HCT116 (cell line): ENCODE data around the gene TICRR. TPM values are rescaled to one million over a fixed set of nuclear protein-coding genes. Genes with fewer than 3 reads are reported as not detected.

Source experiments
- ATAC-seq: fragments of 200-7000 bp; cut with Tn5 transposase; 2 replicates; pipeline ENCODE4 v1.9.1; 2020; ENCODE audit warnings: mild to moderate bottlenecking, moderate library complexity
- BruUV-seq: library from RNA; stranded (reverse); fragments of 400-500 nt; replicated peaks from 2 replicates; lab custom pipeline; 2021; lab: Mats Ljungman, UMichigan
- CTCF ChIA-PET: fragments of 300-600 bp; sonication (Branson Sonifier 250); formaldehyde crosslinking; loops from one replicate; lab custom pipeline; 2021; ENCODE audit warnings: antibody characterized with exemption; lab: Charles Lee
- POLR2A ChIA-PET: fragments of 300-600, 350-600 bp; sonication (Branson Sonifier 250); formaldehyde crosslinking; loops from one replicate; lab custom pipeline; 2021; ENCODE audit warnings: antibody characterized with exemption; lab: Charles Lee
- RAD21 ChIA-PET, 2 experiments: fragments of 300-600 bp; sonication (Branson Sonifier 250); formaldehyde crosslinking; loops; one replicate each; lab custom pipeline; 2023; ENCODE audit warnings: low total read pairs in 2 of 2; ENCODE audit not compliant: uncharacterized antibody in 2 of 2, unreplicated experiment in 2 of 2, low non-redundant PET in 1 of 2; lab: Charles Lee
- DNase-seq: peaks from one replicate; pipeline ENCODE4 v3.0.0-alpha.2; 2010; ENCODE audit warnings: low read depth, low spot score
- H2AFZ ChIP-seq: fragments of 200-600 bp; shearing (Covaris generic), sonication (generic); 2 replicates; pipeline ENCODE4 v1.6.1; 2017; ENCODE audit warnings: low read depth, mixed run types, mixed read lengths, antibody characterized with exemption, low read length; ENCODE audit not compliant: poor library complexity, severe bottlenecking
- H3K27ac ChIP-seq: 2 replicates; pipeline ENCODE4 v1.5.1; 2012; ENCODE audit warnings: low read depth, low read length
- H3K27me3 ChIP-seq: fragments of 200-600 bp; sonication (generic); 2 replicates; pipeline ENCODE4 v1.6.1; 2016; ENCODE audit warnings: mixed run types, low read length, mixed read lengths; ENCODE audit not compliant: insufficient read depth
- H3K36me3 ChIP-seq, 2 experiments: fragments of 200-500 bp in 1 of 2; fragments of 200-600 bp in 1 of 2; sonication (Bioruptor generic) in 1 of 2; sonication (generic) in 1 of 2; 2 replicates each; pipeline versions ENCODE4 v1.5.1 to v1.6.1; 2014 to 2016; ENCODE audit warnings: low read length in 2 of 2, inconsistent platforms in 1 of 2, mixed read lengths in 1 of 2, mixed run types in 1 of 2; ENCODE audit not compliant: insufficient read depth in 2 of 2, control insufficient read depth in 1 of 2
- H3K4me1 ChIP-seq, 2 experiments: fragments of 200-600 bp in 1 of 2; sonication (generic) in 1 of 2; 2 replicates each; pipeline versions ENCODE4 v1.5.1 to v1.6.1; 2012 to 2017; ENCODE audit warnings: low read length in 2 of 2, inconsistent platforms in 1 of 2, mild to moderate bottlenecking in 1 of 2, mixed read lengths in 1 of 2, mixed run types in 1 of 2, moderate library complexity in 1 of 2; ENCODE audit not compliant: insufficient read depth in 2 of 2, control insufficient read depth in 1 of 2
- H3K4me2 ChIP-seq: fragments of 200-600 bp; sonication (generic); 2 replicates; pipeline ENCODE4 v1.6.1; 2017; ENCODE audit warnings: mixed run types, low read length, mixed read lengths
- H3K4me3 ChIP-seq, 2 experiments: fragments of 200-600 bp in 1 of 2; sonication (generic) in 1 of 2; replicated peaks in 1 of 2; 2 replicates each; pipeline ENCODE4 v1.5.1; 2011 to 2016; ENCODE audit warnings: low read length in 2 of 2, control low read depth in 1 of 2, low read depth in 1 of 2, mild to moderate bottlenecking in 1 of 2, mixed read lengths in 1 of 2, mixed run types in 1 of 2
- H3K79me2 ChIP-seq: fragments of 200-600 bp; sonication (generic); 2 replicates; pipeline ENCODE4 v1.6.1; 2017; ENCODE audit warnings: mild to moderate bottlenecking, mixed run types, low read length, moderate library complexity, mixed read lengths; ENCODE audit not compliant: insufficient read depth
- H3K9ac ChIP-seq: fragments of 200-600 bp; sonication (generic); 2 replicates; pipeline ENCODE4 v1.6.1; 2016; ENCODE audit warnings: low read length, mixed read lengths
- H3K9me2 ChIP-seq: fragments of 200-600 bp; sonication (generic), shearing (Covaris generic); 2 replicates; pipeline ENCODE4 v1.6.1; 2017; ENCODE audit warnings: mixed run types, mild to moderate bottlenecking, moderate library complexity; ENCODE audit not compliant: insufficient read depth
- H3K9me3 ChIP-seq, 2 experiments: fragments of 200-500 bp in 1 of 2; fragments of 200-600 bp in 1 of 2; sonication (Bioruptor generic) in 1 of 2; sonication (generic) in 1 of 2; 2 replicates each; pipeline ENCODE4 v1.6.1; 2014 to 2017; ENCODE audit warnings: low read length in 2 of 2, mixed read lengths in 2 of 2, inconsistent platforms in 1 of 2, low read depth in 1 of 2, mild to moderate bottlenecking in 1 of 2, mixed run types in 1 of 2, moderate library complexity in 1 of 2; ENCODE audit not compliant: control insufficient read depth in 1 of 2, insufficient read depth in 1 of 2
- H4K20me1 ChIP-seq: fragments of 200-600 bp; sonication (generic), shearing (Covaris generic); 2 replicates; pipeline ENCODE4 v1.6.1; 2017; ENCODE audit warnings: mixed run types, mild to moderate bottlenecking, moderate library complexity; ENCODE audit not compliant: insufficient read depth
- CBX3 ChIP-seq: IDR thresholded peaks from 2 replicates; pipeline ENCODE4 v1.6.1; 2012; ENCODE audit warnings: low read depth
- EZH2phosphoT487 ChIP-seq: fragments of 200-600 bp; IDR thresholded peaks from 2 replicates; pipeline ENCODE4 v1.6.1; 2018; ENCODE audit warnings: antibody characterized with exemption, borderline replicate concordance
- JUND ChIP-seq: IDR thresholded peaks from 2 replicates; pipeline ENCODE4 v1.6.1; 2012
- POLR2AphosphoS5 ChIP-seq: IDR thresholded peaks from 2 replicates; pipeline ENCODE4 v1.6.1; 2011; ENCODE audit warnings: mild to moderate bottlenecking, low read depth, low read length, moderate library complexity
- TCF7L2 ChIP-seq: IDR thresholded peaks from 2 replicates; pipeline ENCODE4 v1.7.0; 2011; ENCODE audit warnings: borderline replicate concordance, inconsistent platforms; ENCODE audit not compliant: insufficient read depth, insufficient read length; ENCODE audit errors: extremely low read depth
- YY1 ChIP-seq: IDR thresholded peaks from 2 replicates; pipeline ENCODE4 v1.6.1; 2011; ENCODE audit warnings: low read length, low read depth, moderate library complexity, mild to moderate bottlenecking; ENCODE audit not compliant: insufficient replicate concordance; ENCODE audit errors: extremely low read depth
- intact Hi-C: fragments of 100-400 bp; cut with micrococcal nuclease; formaldehyde crosslinking; loops from 2 replicates; pipeline ENCODE4 v1.10.0; 2022
- total RNA-seq: library from RNA; stranded (reverse); gene quantifications from one replicate; pipeline ENCODE4 v1.2.1, GENCODE V29; 2021; ENCODE audit not compliant: unreplicated experiment
- TF ChIP-seq, protein P1 (sequence below), 3 experiments: fragments of 200-600 bp in 1 of 3; sonication (generic) in 1 of 3; IDR thresholded peaks in 2 of 3; conservative IDR thresholded peaks in 1 of 3; 2 replicates each; pipeline ENCODE4 v1.5.1; 2012 to 2017; ENCODE audit warnings: low read depth in 2 of 3, low read length in 2 of 3, antibody characterized with exemption in 1 of 3, borderline replicate concordance in 1 of 3, control low read depth in 1 of 3, mild to moderate bottlenecking in 1 of 3, mixed read lengths in 1 of 3, mixed run types in 1 of 3, moderate library complexity in 1 of 3; ENCODE audit not compliant: insufficient read depth in 1 of 3
- TF ChIP-seq, protein P2 (sequence below): IDR thresholded peaks from 2 replicates; pipeline ENCODE4 v1.6.1; 2012

TICRR gene
- total RNA-seq, 1 experiment from 2014 or later, result 24.8 TPM

DNA sequence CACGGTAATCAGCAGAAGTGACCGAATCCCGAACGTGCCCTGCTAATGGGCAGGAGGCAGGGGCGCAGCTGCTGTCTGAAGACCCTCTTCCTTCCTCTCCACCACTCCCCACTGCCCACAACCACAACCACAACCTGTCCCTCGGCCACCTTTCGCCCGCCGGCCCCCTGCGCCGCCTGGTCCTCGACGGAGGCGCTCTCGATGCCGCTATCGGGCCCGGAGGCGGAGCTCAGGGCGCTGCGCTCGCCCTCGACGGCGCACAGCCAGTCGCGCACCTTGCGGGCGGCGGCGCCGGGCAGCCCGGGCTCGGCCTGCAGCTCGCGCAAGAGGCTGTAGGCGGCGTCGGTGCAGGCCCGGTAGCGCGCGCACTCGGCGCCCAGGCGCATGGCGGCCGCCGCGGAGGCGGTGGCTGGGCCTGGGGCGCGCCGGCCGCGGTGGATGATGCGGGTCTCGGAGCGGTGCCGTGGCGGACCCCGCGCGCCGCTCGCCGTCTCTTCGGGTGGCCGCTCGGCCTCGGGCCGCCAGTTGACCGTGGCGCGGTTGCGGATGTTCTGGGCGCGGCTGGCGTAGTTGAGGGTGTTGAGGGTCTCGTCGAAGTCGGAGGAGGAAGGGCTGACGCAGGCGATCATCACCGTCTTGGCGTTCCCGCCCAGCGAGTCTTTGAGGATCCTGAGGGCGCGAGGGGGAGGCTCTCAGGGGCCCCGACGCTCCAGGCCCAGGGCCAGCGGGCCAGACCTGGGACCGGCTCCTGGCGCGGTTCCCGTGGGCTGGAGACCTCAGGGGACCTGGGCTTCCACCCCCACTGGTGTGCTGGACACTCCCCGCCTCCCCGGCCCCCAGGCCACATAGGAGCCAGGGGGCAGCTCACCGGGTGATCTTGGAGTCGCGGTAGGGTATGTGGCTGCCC, 73.1 kb downstream of the TICRR start:
- Histone ChIP-seq H3K9me3 (no peaks in the 10 kb centered on the region), H2AFZ (no peak overlapping the region), H3K9ac (no peak overlapping the region), H3K4me1 (peaks cover 0 to 4% of the 10 kb centered on the region in 2 experiments; a peak in 2 of 4 replicates), H3K79me2 (no peaks in the 10 kb centered on the region), H3K4me2 (no peak overlapping the region), H3K9me2 (no peaks in the 10 kb centered on the region), H3K4me3 (no peak overlapping the region), H3K27me3 (no peaks in the 10 kb centered on the region), H3K36me3 (no peaks in the 10 kb centered on the region), H3K27ac (no peak overlapping the region), H4K20me1 (no peaks in the 10 kb centered on the region)
- BruUV-seq, result no TSS peak
- DNase-seq, result no peak
- TF ChIP-seq, protein P1, sequence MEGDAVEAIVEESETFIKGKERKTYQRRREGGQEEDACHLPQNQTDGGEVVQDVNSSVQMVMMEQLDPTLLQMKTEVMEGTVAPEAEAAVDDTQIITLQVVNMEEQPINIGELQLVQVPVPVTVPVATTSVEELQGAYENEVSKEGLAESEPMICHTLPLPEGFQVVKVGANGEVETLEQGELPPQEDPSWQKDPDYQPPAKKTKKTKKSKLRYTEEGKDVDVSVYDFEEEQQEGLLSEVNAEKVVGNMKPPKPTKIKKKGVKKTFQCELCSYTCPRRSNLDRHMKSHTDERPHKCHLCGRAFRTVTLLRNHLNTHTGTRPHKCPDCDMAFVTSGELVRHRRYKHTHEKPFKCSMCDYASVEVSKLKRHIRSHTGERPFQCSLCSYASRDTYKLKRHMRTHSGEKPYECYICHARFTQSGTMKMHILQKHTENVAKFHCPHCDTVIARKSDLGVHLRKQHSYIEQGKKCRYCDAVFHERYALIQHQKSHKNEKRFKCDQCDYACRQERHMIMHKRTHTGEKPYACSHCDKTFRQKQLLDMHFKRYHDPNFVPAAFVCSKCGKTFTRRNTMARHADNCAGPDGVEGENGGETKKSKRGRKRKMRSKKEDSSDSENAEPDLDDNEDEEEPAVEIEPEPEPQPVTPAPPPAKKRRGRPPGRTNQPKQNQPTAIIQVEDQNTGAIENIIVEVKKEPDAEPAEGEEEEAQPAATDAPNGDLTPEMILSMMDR (IDR thresholded peaks at IDR 0.05 in 2 of 3, conservative IDR thresholded peaks at IDR 0.05 in 1 of 3; ENCODE audit: borderline replicate concordance in 1 of 3, insufficient read depth in 1 of 3, low read depth in 2 of 3, low read length in 2 of 3), result no peak
- TF ChIP-seq, protein P2, sequence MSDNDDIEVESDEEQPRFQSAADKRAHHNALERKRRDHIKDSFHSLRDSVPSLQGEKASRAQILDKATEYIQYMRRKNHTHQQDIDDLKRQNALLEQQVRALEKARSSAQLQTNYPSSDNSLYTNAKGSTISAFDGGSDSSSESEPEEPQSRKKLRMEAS, result no peak
- TF ChIP-seq POLR2AphosphoS5 (no peak), JUND (no peak), YY1 (no peak), TCF7L2 (no peak), EZH2phosphoT487 (no peak), CBX3 (no peak)
- no peak for ATAC-seq
- ChIA-PET POLR2A (no interaction called here), RAD21 (interaction anchor here in 1 of 2 experiments (1.1 kb wide), 1 partner anchor 92 kb away, joined by 4 read pairs; no protein-coding TSS in a partner anchor), CTCF (interaction anchor here (0.9 to 1.9 kb wide), 4 partner anchors 9 to 438 kb away, joined by 4 to 7 read pairs (median 4); no protein-coding TSS in a partner anchor)
- intact Hi-C loops, result no loop called here
